ENCODE data around the gene FRMD5. TPM values are rescaled to one million over a fixed set of nuclear protein-coding genes. Genes with fewer than 3 reads are reported as not detected.

The FRMD5 gene
- total RNA-seq, 1 experiment from 2014 or later: 27.2 TPM

DNA sequence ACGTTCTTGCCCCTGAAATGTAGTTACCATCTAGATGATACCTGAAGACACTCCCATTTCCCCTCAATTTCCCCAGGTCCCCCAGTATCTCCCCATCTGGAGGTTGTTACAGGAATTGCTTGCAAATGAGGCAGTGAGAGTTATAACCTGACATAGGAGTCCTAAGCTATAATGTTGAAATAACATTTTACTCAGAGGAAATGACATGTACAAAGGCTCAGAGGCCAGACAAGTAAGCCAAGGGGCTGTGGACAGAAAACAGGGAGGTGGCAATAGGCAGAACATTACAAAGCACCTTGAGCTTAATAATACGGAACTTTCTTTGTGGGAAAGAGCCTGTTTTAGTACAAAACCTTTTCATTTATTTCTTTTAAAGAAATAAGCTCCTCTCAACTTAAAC lies 171.9 kb downstream of the FRMD5 start:
- no peak for DNase-seq (ENCODE audit: low read depth, low spot score)

More for the DNA sequence above, 171.9 kb downstream of the FRMD5 start:
- RAD21 ChIA-PET (ENCODE audit: low non-redundant PET in 1 of 2, low total read pairs in 2 of 2, uncharacterized antibody in 2 of 2, unreplicated experiment in 2 of 2): no interaction called here
- POLR2A ChIA-PET: no interaction called here
- Histone ChIP-seq H3K4me3 (replicated peaks in 1 of 2; ENCODE audit: low read depth in 1 of 2, low read length in 2 of 2) (no peak overlapping the region), H3K9me2 (ENCODE audit: insufficient read depth) (no peaks in the 10 kb centered on the region), H3K79me2 (ENCODE audit: insufficient read depth, low read length) (peaks cover 60% of the 10 kb centered on the region), H3K27me3 (ENCODE audit: insufficient read depth, low read length) (no peaks in the 10 kb centered on the region), H4K20me1 (ENCODE audit: insufficient read depth) (no peaks in the 10 kb centered on the region), H2AFZ (ENCODE audit: low read depth, low read length, poor library complexity, severe bottlenecking) (no peak overlapping the region), H3K4me1 (ENCODE audit: control insufficient read depth in 1 of 2, insufficient read depth in 2 of 2, low read length in 2 of 2) (peaks cover 0 to 2% of the 10 kb centered on the region in 2 experiments; a peak in 2 of 4 replicates), H3K9me3 (ENCODE audit: control insufficient read depth in 1 of 2, insufficient read depth in 1 of 2, low read depth in 1 of 2, low read length in 2 of 2) (no peaks in the 10 kb centered on the region), H3K36me3 (ENCODE audit: control insufficient read depth in 1 of 2, insufficient read depth in 2 of 2, low read length in 2 of 2) (no peaks in the 10 kb centered on the region), H3K4me2 (ENCODE audit: low read length) (no peak overlapping the region), H3K9ac (ENCODE audit: low read length) (no peak overlapping the region), H3K27ac (ENCODE audit: low read depth, low read length) (no peak overlapping the region)
- intact Hi-C loops (cut with micrococcal nuclease): no loop called here
- no peak for TF ChIP-seq ZFX (IDR thresholded peaks at IDR 0.05)
- TF ChIP-seq RAD21 (IDR thresholded peaks at IDR 0.05; ENCODE audit: low read depth): no peak
- TF ChIP-seq POLR2A (IDR thresholded peaks at IDR 0.05; ENCODE audit: borderline replicate concordance, extremely low read depth, insufficient read depth, insufficient read length): no peak
- no peak for TF ChIP-seq EGR1 (IDR thresholded peaks at IDR 0.05; ENCODE audit: low read depth)
- no peak for TF ChIP-seq JUND (IDR thresholded peaks at IDR 0.05)
- no peak for TF ChIP-seq ZNF274 (IDR thresholded peaks at IDR 0.05; ENCODE audit: low read depth, low read length)
- TF ChIP-seq SP1 (IDR thresholded peaks at IDR 0.05; ENCODE audit: low read depth): no peak
- no peak for TF ChIP-seq SRF (IDR thresholded peaks at IDR 0.05; ENCODE audit: low read depth)
- TF ChIP-seq, protein P1, sequence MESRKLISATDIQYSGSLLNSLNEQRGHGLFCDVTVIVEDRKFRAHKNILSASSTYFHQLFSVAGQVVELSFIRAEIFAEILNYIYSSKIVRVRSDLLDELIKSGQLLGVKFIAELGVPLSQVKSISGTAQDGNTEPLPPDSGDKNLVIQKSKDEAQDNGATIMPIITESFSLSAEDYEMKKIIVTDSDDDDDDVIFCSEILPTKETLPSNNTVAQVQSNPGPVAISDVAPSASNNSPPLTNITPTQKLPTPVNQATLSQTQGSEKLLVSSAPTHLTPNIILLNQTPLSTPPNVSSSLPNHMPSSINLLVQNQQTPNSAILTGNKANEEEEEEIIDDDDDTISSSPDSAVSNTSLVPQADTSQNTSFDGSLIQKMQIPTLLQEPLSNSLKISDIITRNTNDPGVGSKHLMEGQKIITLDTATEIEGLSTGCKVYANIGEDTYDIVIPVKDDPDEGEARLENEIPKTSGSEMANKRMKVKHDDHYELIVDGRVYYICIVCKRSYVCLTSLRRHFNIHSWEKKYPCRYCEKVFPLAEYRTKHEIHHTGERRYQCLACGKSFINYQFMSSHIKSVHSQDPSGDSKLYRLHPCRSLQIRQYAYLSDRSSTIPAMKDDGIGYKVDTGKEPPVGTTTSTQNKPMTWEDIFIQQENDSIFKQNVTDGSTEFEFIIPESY (IDR thresholded peaks at IDR 0.05; ENCODE audit: extremely low read depth, insufficient replicate concordance, low read length): no peak
- TF ChIP-seq YY1 (IDR thresholded peaks at IDR 0.05; ENCODE audit: extremely low read depth, insufficient replicate concordance, low read depth, low read length): no peak
- TF ChIP-seq CBX3 (IDR thresholded peaks at IDR 0.05; ENCODE audit: low read depth): no peak
- no peak for TF ChIP-seq ELF1 (IDR thresholded peaks at IDR 0.05; ENCODE audit: borderline replicate concordance, low read depth)
- TF ChIP-seq, protein P2, sequence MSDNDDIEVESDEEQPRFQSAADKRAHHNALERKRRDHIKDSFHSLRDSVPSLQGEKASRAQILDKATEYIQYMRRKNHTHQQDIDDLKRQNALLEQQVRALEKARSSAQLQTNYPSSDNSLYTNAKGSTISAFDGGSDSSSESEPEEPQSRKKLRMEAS (IDR thresholded peaks at IDR 0.05): no peak
- TF ChIP-seq FOSL1 (IDR thresholded peaks at IDR 0.05; ENCODE audit: low read depth): no peak
- no peak for TF ChIP-seq EZH2phosphoT487 (IDR thresholded peaks at IDR 0.05; ENCODE audit: borderline replicate concordance)
- TF ChIP-seq, protein P3, sequence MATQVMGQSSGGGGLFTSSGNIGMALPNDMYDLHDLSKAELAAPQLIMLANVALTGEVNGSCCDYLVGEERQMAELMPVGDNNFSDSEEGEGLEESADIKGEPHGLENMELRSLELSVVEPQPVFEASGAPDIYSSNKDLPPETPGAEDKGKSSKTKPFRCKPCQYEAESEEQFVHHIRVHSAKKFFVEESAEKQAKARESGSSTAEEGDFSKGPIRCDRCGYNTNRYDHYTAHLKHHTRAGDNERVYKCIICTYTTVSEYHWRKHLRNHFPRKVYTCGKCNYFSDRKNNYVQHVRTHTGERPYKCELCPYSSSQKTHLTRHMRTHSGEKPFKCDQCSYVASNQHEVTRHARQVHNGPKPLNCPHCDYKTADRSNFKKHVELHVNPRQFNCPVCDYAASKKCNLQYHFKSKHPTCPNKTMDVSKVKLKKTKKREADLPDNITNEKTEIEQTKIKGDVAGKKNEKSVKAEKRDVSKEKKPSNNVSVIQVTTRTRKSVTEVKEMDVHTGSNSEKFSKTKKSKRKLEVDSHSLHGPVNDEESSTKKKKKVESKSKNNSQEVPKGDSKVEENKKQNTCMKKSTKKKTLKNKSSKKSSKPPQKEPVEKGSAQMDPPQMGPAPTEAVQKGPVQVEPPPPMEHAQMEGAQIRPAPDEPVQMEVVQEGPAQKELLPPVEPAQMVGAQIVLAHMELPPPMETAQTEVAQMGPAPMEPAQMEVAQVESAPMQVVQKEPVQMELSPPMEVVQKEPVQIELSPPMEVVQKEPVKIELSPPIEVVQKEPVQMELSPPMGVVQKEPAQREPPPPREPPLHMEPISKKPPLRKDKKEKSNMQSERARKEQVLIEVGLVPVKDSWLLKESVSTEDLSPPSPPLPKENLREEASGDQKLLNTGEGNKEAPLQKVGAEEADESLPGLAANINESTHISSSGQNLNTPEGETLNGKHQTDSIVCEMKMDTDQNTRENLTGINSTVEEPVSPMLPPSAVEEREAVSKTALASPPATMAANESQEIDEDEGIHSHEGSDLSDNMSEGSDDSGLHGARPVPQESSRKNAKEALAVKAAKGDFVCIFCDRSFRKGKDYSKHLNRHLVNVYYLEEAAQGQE (IDR thresholded peaks at IDR 0.05; ENCODE audit: low read depth): no peak
- TF ChIP-seq POLR2AphosphoS5 (IDR thresholded peaks at IDR 0.05; ENCODE audit: low read depth, low read length): no peak
- no peak for TF ChIP-seq SIN3A (IDR thresholded peaks at IDR 0.05; ENCODE audit: low read depth)
- TF ChIP-seq, protein P4, sequence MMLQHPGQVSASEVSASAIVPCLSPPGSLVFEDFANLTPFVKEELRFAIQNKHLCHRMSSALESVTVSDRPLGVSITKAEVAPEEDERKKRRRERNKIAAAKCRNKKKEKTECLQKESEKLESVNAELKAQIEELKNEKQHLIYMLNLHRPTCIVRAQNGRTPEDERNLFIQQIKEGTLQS (IDR thresholded peaks at IDR 0.05): no peak
- no peak for TF ChIP-seq EZH2 (IDR thresholded peaks at IDR 0.05)
- no TSS peak for BruUV-seq (replicated peaks)
- ATAC-seq: peak; percentile 34; the same call in 1 of the 2 replicates
- CTCF ChIA-PET: interaction anchor here (1.0 kb wide), 1 partner anchor 43 kb away, joined by 3 read pairs; no protein-coding TSS in a partner anchor
